Measurements from ENCODE around the gene ST6GAL1.

- no peak for TF ChIP-seq TEAD4 (IDR thresholded peaks at IDR 0.05)
- no peak for TF ChIP-seq TAF1 (IDR thresholded peaks at IDR 0.05; ENCODE audit: low read depth)
- no peak for TF ChIP-seq CREB1 (IDR thresholded peaks at IDR 0.05; ENCODE audit: low read depth)
- TF ChIP-seq MAX (IDR thresholded peaks at IDR 0.05) = no peak
- TF ChIP-seq EP300 (IDR thresholded peaks at IDR 0.05; ENCODE audit: borderline replicate concordance) = no peak
- TF ChIP-seq EGR1 (IDR thresholded peaks at IDR 0.05) = no peak
These were observed 177.7 kb downstream of the ST6GAL1 start for GRCh38 chr3:187107989-187108388.

All from Ishikawa (cell line).